ENCODE measurements around the gene RXFP2. TPM values are rescaled to one million over a fixed set of nuclear protein-coding genes. Genes with fewer than 3 reads are reported as not detected.

RXFP2 gene
- total RNA-seq, 1 experiment from 2014 or later = not detected

DNA sequence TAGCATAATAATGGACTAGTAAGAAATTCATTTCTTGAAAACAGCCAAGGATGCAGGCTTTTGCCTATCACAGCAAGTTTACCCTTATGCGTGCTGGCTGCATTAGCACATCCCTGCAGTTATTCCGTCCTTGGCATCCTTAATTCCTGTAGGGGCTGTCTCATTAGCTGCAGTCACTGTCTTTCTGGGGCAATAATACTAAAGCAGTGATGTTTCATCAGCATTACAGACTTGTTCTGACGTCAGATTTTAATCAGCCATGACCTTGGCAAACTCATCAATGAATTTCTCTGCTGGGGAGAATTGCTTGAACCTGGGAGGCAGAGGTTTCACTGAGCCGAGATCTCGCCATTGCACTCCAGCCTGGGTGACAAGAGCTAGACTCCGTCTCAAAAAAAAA, 103.7 kb downstream of the RXFP2 start:
- H3K36me3 Mint-ChIP-seq (ENCODE audit: insufficient read depth, unreplicated experiment) = peaks cover 5% of the 10 kb centered on the region
- H3K4me3 Mint-ChIP-seq (ENCODE audit: unreplicated experiment) = no peak overlapping the region
- no peaks in the 10 kb centered on the region for H3K9me3 Mint-ChIP-seq (ENCODE audit: unreplicated experiment)
- Histone ChIP-seq H3K36me3 (ENCODE audit: control insufficient read depth, insufficient read depth, low read length) (no peaks in the 10 kb centered on the region), H3K4me1 (no peaks in the 10 kb centered on the region; the same call in 1 of the 2 replicates), H3K9me3 (no peaks in the 10 kb centered on the region), H3K4me3 (ENCODE audit: low read depth, low read length) (no peak overlapping the region), H3K27me3 (replicated peaks; ENCODE audit: control insufficient read depth, insufficient read depth, low read length) (peaks cover 1% of the 10 kb centered on the region; the same call in 1 of the 2 replicates)
- no TSS peak for BruUV-seq (replicated peaks)
- TF ChIP-seq, protein P1, sequence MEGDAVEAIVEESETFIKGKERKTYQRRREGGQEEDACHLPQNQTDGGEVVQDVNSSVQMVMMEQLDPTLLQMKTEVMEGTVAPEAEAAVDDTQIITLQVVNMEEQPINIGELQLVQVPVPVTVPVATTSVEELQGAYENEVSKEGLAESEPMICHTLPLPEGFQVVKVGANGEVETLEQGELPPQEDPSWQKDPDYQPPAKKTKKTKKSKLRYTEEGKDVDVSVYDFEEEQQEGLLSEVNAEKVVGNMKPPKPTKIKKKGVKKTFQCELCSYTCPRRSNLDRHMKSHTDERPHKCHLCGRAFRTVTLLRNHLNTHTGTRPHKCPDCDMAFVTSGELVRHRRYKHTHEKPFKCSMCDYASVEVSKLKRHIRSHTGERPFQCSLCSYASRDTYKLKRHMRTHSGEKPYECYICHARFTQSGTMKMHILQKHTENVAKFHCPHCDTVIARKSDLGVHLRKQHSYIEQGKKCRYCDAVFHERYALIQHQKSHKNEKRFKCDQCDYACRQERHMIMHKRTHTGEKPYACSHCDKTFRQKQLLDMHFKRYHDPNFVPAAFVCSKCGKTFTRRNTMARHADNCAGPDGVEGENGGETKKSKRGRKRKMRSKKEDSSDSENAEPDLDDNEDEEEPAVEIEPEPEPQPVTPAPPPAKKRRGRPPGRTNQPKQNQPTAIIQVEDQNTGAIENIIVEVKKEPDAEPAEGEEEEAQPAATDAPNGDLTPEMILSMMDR (IDR thresholded peaks at IDR 0.05; ENCODE audit: insufficient read depth in 1 of 2, low read depth in 1 of 2, low read length in 1 of 2, severe bottlenecking in 1 of 2, unreplicated experiment in 1 of 2) = no peak
- H3K27ac Mint-ChIP-seq (ENCODE audit: unreplicated experiment) = no peak overlapping the region
- ChIA-PET CTCF (no interaction called here), POLR2A (no interaction called here)
- intact Hi-C loops (cut with micrococcal nuclease; ENCODE audit: unreplicated experiment) = no loop called here
- H3K27me3 Mint-ChIP-seq (ENCODE audit: insufficient read depth, unreplicated experiment) = peaks cover 29% of the 10 kb centered on the region
- DNase-seq = no peak
- H3K4me1 Mint-ChIP-seq (ENCODE audit: low read depth, unreplicated experiment) = no peaks in the 10 kb centered on the region

DNA sequence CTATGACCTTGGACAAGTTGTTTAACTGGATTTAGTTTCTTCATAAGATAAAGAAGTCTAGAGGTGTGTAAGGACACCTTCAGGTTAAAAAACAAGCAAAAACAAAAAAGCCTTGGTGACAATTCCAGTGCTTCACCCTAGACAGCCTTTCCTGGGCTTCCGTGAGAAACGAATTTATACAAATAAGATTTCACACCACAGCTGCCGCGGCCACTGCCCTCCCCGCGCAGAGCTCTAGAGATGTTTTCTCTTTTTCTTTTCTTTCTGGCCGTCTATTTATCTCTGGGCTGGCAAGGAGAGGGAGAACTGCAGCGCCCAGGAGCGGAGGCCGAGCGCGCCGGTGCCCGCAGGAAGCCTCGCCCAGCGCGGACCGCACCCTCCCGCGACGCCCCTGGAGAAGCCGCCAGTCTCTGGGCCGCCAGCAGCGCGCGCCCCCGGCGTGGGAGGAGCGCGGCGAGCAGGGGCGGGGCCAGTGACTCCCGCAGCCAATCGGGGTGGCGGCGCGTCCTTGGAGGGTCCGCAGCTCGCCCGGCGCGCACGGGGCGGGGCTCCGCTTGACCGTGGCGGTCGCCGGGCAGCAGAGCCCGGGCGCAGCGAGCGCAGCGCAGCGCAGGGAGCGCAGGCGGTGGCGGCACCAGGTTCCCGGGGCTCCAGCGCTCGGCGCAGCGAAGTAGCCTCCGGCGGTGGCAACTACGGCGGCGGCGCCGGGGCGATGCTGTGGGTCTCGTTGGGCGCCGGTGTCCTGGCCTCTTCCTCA, 107.0 kb downstream of the RXFP2 start:
- ChIA-PET POLR2A (no interaction called here), CTCF (no interaction called here)
- Mint-ChIP-seq H3K9me3 (ENCODE audit: unreplicated experiment) (no peaks in the 10 kb centered on the region), H3K4me1 (ENCODE audit: low read depth, unreplicated experiment) (no peaks in the 10 kb centered on the region), H3K27me3 (ENCODE audit: insufficient read depth, unreplicated experiment) (peaks cover 43% of the 10 kb centered on the region), H3K36me3 (ENCODE audit: insufficient read depth, unreplicated experiment) (peaks cover 5% of the 10 kb centered on the region), H3K4me3 (ENCODE audit: unreplicated experiment) (peak overlapping the region; percentile 81), H3K27ac (ENCODE audit: unreplicated experiment) (no peak overlapping the region)
- BruUV-seq (replicated peaks) = no TSS peak
- TF ChIP-seq, protein P1 (IDR thresholded peaks at IDR 0.05; ENCODE audit: insufficient read depth in 1 of 2, low read depth in 1 of 2, low read length in 1 of 2, severe bottlenecking in 1 of 2, unreplicated experiment in 1 of 2) = no peak
- Histone ChIP-seq H3K4me1 (no peaks in the 10 kb centered on the region; the same call in 1 of the 2 replicates), H3K4me3 (ENCODE audit: low read depth, low read length) (peak overlapping the region; percentile 54), H3K9me3 (no peaks in the 10 kb centered on the region), H3K27me3 (replicated peaks; ENCODE audit: control insufficient read depth, insufficient read depth, low read length) (peaks cover 5% of the 10 kb centered on the region; the same call in 1 of the 2 replicates), H3K36me3 (ENCODE audit: control insufficient read depth, insufficient read depth, low read length) (no peaks in the 10 kb centered on the region)
- DNase-seq = peak; percentile 82 to 90
- intact Hi-C loops (cut with micrococcal nuclease; ENCODE audit: unreplicated experiment) = no loop called here

DNA sequence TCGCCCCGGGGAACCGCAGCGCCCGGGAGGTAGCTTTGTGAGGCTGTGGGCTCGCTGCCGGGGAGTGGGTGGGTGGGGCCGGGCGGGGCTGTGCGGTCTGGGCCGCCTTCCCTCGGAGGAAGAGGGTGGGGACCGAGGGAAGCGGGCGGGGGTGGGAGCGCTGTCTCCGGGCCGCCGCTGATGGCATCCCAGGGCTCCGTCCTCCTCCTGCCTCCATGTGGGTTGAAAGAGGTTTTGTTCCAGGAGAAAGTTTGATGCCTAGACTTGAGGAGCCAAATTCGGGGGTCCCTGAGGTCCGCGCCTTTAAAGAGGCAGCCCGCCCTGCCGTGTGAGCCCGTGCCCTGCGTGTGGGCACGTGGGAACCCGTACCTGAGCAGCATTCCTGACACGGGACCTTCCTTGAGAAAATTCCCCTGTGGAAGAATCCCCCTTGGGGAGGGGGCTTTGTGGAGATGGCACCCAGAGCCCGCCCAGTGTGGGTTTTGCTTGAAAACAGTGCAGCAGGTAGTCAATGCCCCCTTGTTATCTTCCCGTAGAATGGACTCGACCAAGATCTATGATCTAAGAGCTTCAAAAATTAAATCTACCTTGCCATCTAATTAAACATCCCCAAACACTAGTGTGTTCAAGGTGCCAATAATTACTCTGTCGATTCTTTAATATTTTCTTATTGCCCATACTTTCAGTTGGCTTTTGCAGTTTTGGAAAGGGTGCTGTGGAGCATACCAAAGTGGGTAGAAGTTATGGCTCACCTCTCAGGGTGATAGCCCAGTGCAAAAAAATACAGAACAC, 107.8 kb downstream of the RXFP2 start:
- Histone ChIP-seq H3K27me3 (replicated peaks; ENCODE audit: control insufficient read depth, insufficient read depth, low read length) (peaks cover 6% of the 10 kb centered on the region; the same call in 1 of the 2 replicates), H3K4me3 (ENCODE audit: low read depth, low read length) (peak overlapping the region; percentile 54), H3K9me3 (no peaks in the 10 kb centered on the region), H3K36me3 (ENCODE audit: control insufficient read depth, insufficient read depth, low read length) (no peaks in the 10 kb centered on the region), H3K4me1 (no peaks in the 10 kb centered on the region; the same call in 1 of the 2 replicates)
- no peak for DNase-seq
- POLR2A ChIA-PET = no interaction called here
- no TSS peak for BruUV-seq (replicated peaks)
- H3K36me3 Mint-ChIP-seq (ENCODE audit: insufficient read depth, unreplicated experiment) = peaks cover 5% of the 10 kb centered on the region
- H3K27me3 Mint-ChIP-seq (ENCODE audit: insufficient read depth, unreplicated experiment) = peaks cover 51% of the 10 kb centered on the region
- H3K9me3 Mint-ChIP-seq (ENCODE audit: unreplicated experiment) = no peaks in the 10 kb centered on the region
- CTCF ChIA-PET = no interaction called here
- H3K4me1 Mint-ChIP-seq (ENCODE audit: low read depth, unreplicated experiment) = no peaks in the 10 kb centered on the region
- intact Hi-C loops (cut with micrococcal nuclease; ENCODE audit: unreplicated experiment) = no loop called here
- H3K4me3 Mint-ChIP-seq (ENCODE audit: unreplicated experiment) = peak overlapping the region; percentile 81
- TF ChIP-seq, protein P1 (IDR thresholded peaks at IDR 0.05; ENCODE audit: insufficient read depth in 1 of 2, low read depth in 1 of 2, low read length in 1 of 2, severe bottlenecking in 1 of 2, unreplicated experiment in 1 of 2) = no peak
- H3K27ac Mint-ChIP-seq (ENCODE audit: unreplicated experiment) = no peak overlapping the region

All from Caco-2 (cell line).